ENCODE data around the gene ZNF862.
A peak's percentile ranks its signal among the peaks of the same experiment; 100 is the strongest.

Gene ZNF862

GRCh38 chr7:149838224-149838991 lies at the start of gene ZNF862:
Gene ZNF862 (plus strand): TSS chr7:149838375. CDS start chr7:149838612, 237 bp downstream.
- DNase-seq = peak; percentile 97

GRCh38 chr7:149789101-149789500 lies 49.1 kb upstream of the ZNF862 start:
- DNase-seq = no peak

- DNase-seq = peak; percentile 57
These were observed 48.0 kb upstream of the ZNF862 start for GRCh38 chr7:149790146-149790548.

GRCh38 chr7:149790754-149791360 lies 47.3 kb upstream of the ZNF862 start:
- DNase-seq = no peak

GRCh38 chr7:149791411-149792219 lies 46.6 kb upstream of the ZNF862 start:
- DNase-seq = no peak

GRCh38 chr7:149792220-149792595 lies 46.0 kb upstream of the ZNF862 start:
- no peak for DNase-seq

- no peak for DNase-seq
These were observed 44.9 kb upstream of the ZNF862 start for GRCh38 chr7:149793261-149793660.

GRCh38 chr7:149794661-149795060 lies 43.5 kb upstream of the ZNF862 start:
- DNase-seq = no peak

GRCh38 chr7:149795126-149795525 lies 43.0 kb upstream of the ZNF862 start:
- DNase-seq = no peak

- DNase-seq = no peak
These were observed 41.8 kb upstream of the ZNF862 start for GRCh38 chr7:149796287-149796860.

- no peak for DNase-seq
These were observed 40.4 kb upstream of the ZNF862 start for GRCh38 chr7:149797771-149798170.

- peak; percentile 32 for DNase-seq
These were observed 38.6 kb upstream of the ZNF862 start for GRCh38 chr7:149799397-149800168.

- DNase-seq = no peak
These were observed 38.0 kb upstream of the ZNF862 start for GRCh38 chr7:149800169-149800555.

GRCh38 chr7:149801002-149801566 lies 37.1 kb upstream of the ZNF862 start:
- DNase-seq = no peak

- DNase-seq = no peak
These were observed 36.4 kb upstream of the ZNF862 start for GRCh38 chr7:149801816-149802215.

- no peak for DNase-seq
These were observed 35.2 kb upstream of the ZNF862 start for GRCh38 chr7:149802966-149803365.

- DNase-seq = no peak
These were observed 34.6 kb upstream of the ZNF862 start for GRCh38 chr7:149803551-149804074.

- no peak for DNase-seq
These were observed 34.1 kb upstream of the ZNF862 start for GRCh38 chr7:149804106-149804505.

GRCh38 chr7:149806726-149807125 lies 31.4 kb upstream of the ZNF862 start:
- no peak for DNase-seq

GRCh38 chr7:149808311-149808710 lies 29.9 kb upstream of the ZNF862 start:
- no peak for DNase-seq

- no peak for DNase-seq
These were observed 29.0 kb upstream of the ZNF862 start for GRCh38 chr7:149809215-149809614.

GRCh38 chr7:149811221-149811620 lies 27.0 kb upstream of the ZNF862 start:
- no peak for DNase-seq

Measured in suppressor macrophage treated with lipopolysaccharide for 4 hours (primary cell).